ENCODE data around the gene LIPH. TPM values are rescaled to one million over a fixed set of nuclear protein-coding genes. Genes with fewer than 3 reads are reported as not detected.
"Not testable (repeated sequence)": the region's sequence is repeated elsewhere in the genome, so short reads cannot be mapped to it uniquely, and the experiment has no call there.

LIPH gene
- total RNA-seq, 2 experiments from 2014 or later, result not detected

- Mint-ChIP-seq H3K27me3 (peaks cover 6% of the 10 kb centered on the region), H3K9me3 (no peaks in the 10 kb centered on the region), H3K27ac (no peak overlapping the region), H3K36me3 (ENCODE audit: low read depth) (no peaks in the 10 kb centered on the region), H3K4me3 (no peak overlapping the region), H3K4me1 (ENCODE audit: low read depth) (peaks cover 22% of the 10 kb centered on the region)
- no peak for TF ChIP-seq CTCF (IDR thresholded peaks at IDR 0.05)
- no peak overlapping the region for H3K4me3 ChIP-seq (ENCODE audit: low read length)
- H3K27me3 ChIP-seq (ENCODE audit: control insufficient read depth in 1 of 2, insufficient read depth in 2 of 2, low read length in 2 of 2), result peaks cover 0 to 6% of the 10 kb centered on the region in 2 experiments
- H3K36me3 ChIP-seq (ENCODE audit: insufficient read depth, low read length), result no peaks in the 10 kb centered on the region
- H3K9me3 ChIP-seq (ENCODE audit: control insufficient read depth in 1 of 2, insufficient read depth in 1 of 2, low read length in 2 of 2), result no peaks in the 10 kb centered on the region
- ChIA-PET POLR2A (interaction anchor here (0.7 to 2.3 kb wide), 2 partner anchors 26 to 39 kb away, joined by 3 to 15 read pairs; partner anchors contain the start of gene SENP2), CTCF (interaction anchor here (1.5 kb wide), 1 partner anchor 27 kb away, joined by 9 read pairs; the partner anchor contains the start of gene SENP2)
- H3K4me1 ChIP-seq (ENCODE audit: insufficient read depth, low read length), result peaks cover 16% of the 10 kb centered on the region
- DNase-seq, result no peak
- intact Hi-C loops (cut with DNase I, micrococcal nuclease), result loop anchor here in 1 of 2 experiments (5.0 kb wide), 1 partner anchor 207 kb away; no protein-coding TSS in a partner anchor
- H3K27ac ChIP-seq (ENCODE audit: low read depth in 1 of 2, low read length in 2 of 2), result no peak overlapping the region
- no peak for ATAC-seq (ENCODE audit: poor library complexity)
These were observed 7.3 kb upstream of the LIPH start for GRCh38 chr3:185559706-185560090.

GRCh38 chr3:185558395-185558794 is 6.0 kb upstream of the LIPH start:
- Histone ChIP-seq H3K4me1 (ENCODE audit: insufficient read depth, low read length) (peaks cover 16% of the 10 kb centered on the region), H3K9me3 (ENCODE audit: control insufficient read depth in 1 of 2, insufficient read depth in 1 of 2, low read length in 2 of 2) (no peaks in the 10 kb centered on the region), H3K4me3 (ENCODE audit: low read length) (no peak overlapping the region), H3K27ac (ENCODE audit: low read depth in 1 of 2, low read length in 2 of 2) (no peak overlapping the region), H3K27me3 (ENCODE audit: control insufficient read depth in 1 of 2, insufficient read depth in 2 of 2, low read length in 2 of 2) (peaks cover 0 to 6% of the 10 kb centered on the region in 2 experiments), H3K36me3 (ENCODE audit: insufficient read depth, low read length) (no peaks in the 10 kb centered on the region)
- no peak for DNase-seq
- ChIA-PET CTCF (interaction anchor here (1.5 kb wide), 1 partner anchor 28 kb away, joined by 9 read pairs; the partner anchor contains the start of gene SENP2), POLR2A (interaction anchor here (2.3 kb wide), 1 partner anchor 28 kb away, joined by 15 read pairs; the partner anchor contains the start of gene SENP2)
- no peak overlapping the region for H3K4me3 Mint-ChIP-seq
- intact Hi-C loops (cut with DNase I, micrococcal nuclease), result loop anchor here in 1 of 2 experiments (5.0 kb wide), 1 partner anchor 206 kb away; no protein-coding TSS in a partner anchor
- H3K27ac Mint-ChIP-seq, result no peak overlapping the region
- TF ChIP-seq CTCF (IDR thresholded peaks at IDR 0.05), result no peak
- no peaks in the 10 kb centered on the region for H3K36me3 Mint-ChIP-seq (ENCODE audit: low read depth)
- H3K4me1 Mint-ChIP-seq (ENCODE audit: low read depth), result peaks cover 22% of the 10 kb centered on the region
- peaks cover 6% of the 10 kb centered on the region for H3K27me3 Mint-ChIP-seq
- H3K9me3 Mint-ChIP-seq, result no peaks in the 10 kb centered on the region
- ATAC-seq (ENCODE audit: poor library complexity), result no peak

- H3K36me3 Mint-ChIP-seq (ENCODE audit: low read depth); H3K4me3 ChIP-seq (ENCODE audit: low read length); CTCF ChIA-PET; H3K4me3 Mint-ChIP-seq; H3K27ac Mint-ChIP-seq; H3K36me3 ChIP-seq (ENCODE audit: insufficient read depth, low read length); H3K27ac ChIP-seq (ENCODE audit: low read depth in 1 of 2, low read length in 2 of 2); H3K27me3 Mint-ChIP-seq; H3K9me3 ChIP-seq (ENCODE audit: control insufficient read depth in 1 of 2, insufficient read depth in 1 of 2, low read length in 2 of 2); DNase-seq; POLR2A ChIA-PET; H3K9me3 Mint-ChIP-seq; ATAC-seq (ENCODE audit: poor library complexity); H3K27me3 ChIP-seq (ENCODE audit: control insufficient read depth in 1 of 2, insufficient read depth in 2 of 2, low read length in 2 of 2): not testable (repeated sequence)
- H3K4me1 Mint-ChIP-seq (ENCODE audit: low read depth), result peaks cover 16% of the 10 kb centered on the region
- peaks cover 16% of the 10 kb centered on the region for H3K4me1 ChIP-seq (ENCODE audit: insufficient read depth, low read length)
- intact Hi-C loops (cut with DNase I, micrococcal nuclease), result loop anchor here in 1 of 2 experiments (5.0 kb wide), 1 partner anchor 204 kb away; no protein-coding TSS in a partner anchor
These were observed 4.3 kb upstream of the LIPH start for GRCh38 chr3:185556640-185557039.
